SKM-1 (cell line): Measurements from ENCODE around the gene CDRT15.
"Not testable (repeated sequence)": the region's sequence is repeated elsewhere in the genome, so short reads cannot be mapped to it uniquely, and the experiment has no call there.

ENCODE experiments used
- DNase-seq: peaks from one replicate; lab custom pipeline; 2025; ENCODE audit not compliant: unreplicated experiment; lab: John Stamatoyannopoulos, UW

CDRT15 gene

GRCh38 chr17:14209215-14209614, 27.4 kb downstream of the CDRT15 start:
- no peak for DNase-seq

GRCh38 chr17:14207791-14208190, 28.9 kb downstream of the CDRT15 start:
- no peak for DNase-seq

- DNase-seq: no peak
Observed at GRCh38 chr17:14206891-14207290, 29.8 kb downstream of the CDRT15 start.

GRCh38 chr17:14205992-14206461, 30.6 kb downstream of the CDRT15 start:
- DNase-seq: no peak

- no peak for DNase-seq
Observed at GRCh38 chr17:14205380-14205779, 31.3 kb downstream of the CDRT15 start.

GRCh38 chr17:14204546-14204945, 32.1 kb downstream of the CDRT15 start:
- DNase-seq: no peak

DNA sequence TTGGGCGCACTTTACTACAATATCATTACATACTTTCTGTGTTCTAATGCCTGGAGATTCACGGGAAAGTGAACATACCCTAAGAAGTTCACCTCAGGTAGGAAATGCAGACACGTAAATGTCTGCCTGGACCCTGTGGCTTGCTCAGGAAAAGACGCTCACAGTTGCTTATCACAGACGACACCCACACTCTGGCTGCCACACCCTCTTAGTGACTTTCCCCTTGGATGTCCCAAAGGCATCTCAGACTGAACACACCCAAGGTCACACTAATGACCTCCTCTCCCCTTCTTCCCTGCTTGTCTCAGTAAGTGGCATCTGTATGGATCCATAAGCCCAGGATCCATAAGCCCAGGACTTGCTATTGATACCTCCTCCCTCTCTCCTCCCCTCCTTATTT, 32.6 kb downstream of the CDRT15 start:
- no peak for DNase-seq

DNA sequence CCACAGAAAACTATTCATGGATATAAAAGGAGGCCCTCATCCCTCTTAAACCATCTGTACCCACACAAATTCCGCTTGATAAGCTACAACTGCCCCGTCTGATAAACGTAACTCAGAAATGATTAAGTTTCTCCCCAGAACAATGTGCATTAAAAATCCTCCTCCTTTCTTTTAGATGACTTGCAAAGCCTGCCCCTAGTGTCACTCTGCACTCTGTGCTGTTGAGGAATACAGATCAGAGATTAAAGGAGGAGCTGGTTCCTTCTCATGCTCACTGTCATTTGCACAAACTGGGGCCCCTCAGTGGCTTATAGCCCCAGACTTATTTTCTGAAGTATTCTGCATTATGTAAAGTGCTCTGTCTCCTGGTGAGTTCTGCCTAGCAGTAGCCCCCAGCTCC, 33.3 kb downstream of the CDRT15 start:
- no peak for DNase-seq

- DNase-seq: no peak
Observed at GRCh38 chr17:14202388-14203166, 34.1 kb downstream of the CDRT15 start.

DNA sequence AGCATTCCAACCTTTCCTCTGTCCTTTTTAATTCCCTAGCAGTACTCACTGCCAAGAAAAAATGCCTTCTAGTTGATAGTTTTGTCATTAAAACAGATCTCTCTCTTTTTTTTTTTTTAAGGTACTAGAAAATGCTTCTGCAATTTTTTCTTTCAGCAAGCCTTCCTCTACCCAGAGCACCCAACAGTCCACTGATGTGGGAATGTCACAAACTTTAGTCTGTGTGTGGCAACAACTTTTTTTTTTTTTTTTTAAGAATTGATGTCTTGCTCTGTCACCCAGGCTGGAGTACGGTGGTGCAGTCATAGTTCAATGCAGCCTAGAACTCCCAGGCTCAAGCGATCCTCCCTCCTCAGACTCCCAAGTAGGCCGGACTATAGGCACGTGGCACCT, 34.7 kb downstream of the CDRT15 start:
- DNase-seq: no peak

DNA sequence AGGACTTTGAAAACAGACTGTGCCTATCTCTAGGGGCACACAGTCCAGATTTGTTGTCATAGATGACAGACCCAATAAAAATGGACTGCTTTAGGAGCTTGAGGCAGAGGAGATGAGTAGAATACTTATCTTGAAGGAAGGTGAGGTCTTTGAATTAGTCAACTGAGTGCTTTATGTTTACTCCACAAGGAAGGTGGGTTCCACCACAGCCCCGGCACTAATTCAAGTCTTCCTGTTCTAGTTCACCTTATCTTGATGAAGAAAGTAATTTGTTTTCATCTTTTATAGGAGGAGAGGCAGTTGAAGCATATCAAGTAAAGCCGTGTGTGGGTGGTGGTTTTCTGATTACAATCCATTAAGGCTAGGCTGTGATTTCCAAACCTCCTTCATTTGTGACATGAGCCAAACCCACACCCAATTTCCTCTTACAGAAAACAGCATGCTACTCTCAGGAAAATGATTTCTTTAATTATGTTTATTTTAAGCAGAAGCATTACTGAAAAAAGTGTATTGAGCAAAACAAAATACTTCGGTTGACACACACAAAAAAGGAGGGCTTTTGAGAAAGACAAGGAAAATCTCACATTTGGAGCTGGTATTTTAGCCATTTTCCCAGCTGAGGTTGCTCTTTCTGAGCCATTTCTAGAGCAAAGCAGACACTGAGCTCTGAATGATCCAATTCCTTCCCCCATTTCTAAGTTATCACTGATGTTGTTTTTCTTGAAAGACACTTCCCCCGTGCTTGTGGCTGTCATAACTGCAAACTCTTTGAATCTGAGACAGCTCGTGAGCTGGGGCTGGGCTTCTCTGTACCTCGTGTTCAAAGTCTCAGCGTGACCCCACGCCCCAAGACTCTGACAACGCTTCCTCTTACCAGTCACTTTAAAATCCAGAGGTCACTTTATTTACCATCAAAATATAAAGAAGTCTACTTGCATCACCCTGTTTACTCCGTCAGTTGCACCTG, 35.4 kb downstream of the CDRT15 start:
- DNase-seq: no peak

DNA sequence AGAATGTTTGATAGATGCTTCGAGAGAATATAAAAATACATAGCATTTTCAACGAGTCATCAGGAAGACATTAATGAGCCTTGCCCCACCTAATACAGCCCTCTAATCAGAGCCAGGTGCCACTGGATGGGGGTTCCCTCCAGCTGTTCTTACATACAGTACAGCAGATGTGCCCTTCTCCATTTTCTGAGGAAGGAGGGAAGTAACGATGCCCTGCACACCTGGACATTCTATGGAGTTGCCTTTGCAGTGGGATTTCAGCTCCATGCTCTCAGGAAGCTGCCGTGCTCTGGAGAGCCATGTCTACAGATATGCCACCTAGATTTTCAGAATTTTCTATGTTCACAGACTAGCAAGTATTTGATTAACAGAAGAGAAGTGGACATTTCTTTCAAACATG, 36.3 kb downstream of the CDRT15 start:
- DNase-seq: no peak

DNA sequence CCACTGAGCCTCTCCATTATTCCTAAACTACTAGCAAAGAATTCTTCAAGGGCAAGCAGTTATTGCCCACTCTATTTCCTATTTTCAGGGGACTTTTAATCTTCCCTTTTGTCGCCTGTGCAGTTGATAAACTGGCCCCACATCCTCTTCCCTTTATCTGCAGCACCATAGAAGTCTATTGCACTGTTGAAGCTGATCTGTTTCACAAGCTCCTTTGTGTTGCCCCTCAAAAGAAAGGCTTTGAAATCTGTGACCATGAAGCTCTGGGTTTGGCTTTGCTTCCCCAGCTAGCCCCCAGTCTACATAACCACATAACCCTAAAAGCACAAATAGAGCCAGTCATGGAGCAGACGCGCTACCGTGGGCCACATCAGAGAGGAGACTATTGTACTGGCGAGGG, 37.1 kb downstream of the CDRT15 start:
- DNase-seq: no peak

DNA sequence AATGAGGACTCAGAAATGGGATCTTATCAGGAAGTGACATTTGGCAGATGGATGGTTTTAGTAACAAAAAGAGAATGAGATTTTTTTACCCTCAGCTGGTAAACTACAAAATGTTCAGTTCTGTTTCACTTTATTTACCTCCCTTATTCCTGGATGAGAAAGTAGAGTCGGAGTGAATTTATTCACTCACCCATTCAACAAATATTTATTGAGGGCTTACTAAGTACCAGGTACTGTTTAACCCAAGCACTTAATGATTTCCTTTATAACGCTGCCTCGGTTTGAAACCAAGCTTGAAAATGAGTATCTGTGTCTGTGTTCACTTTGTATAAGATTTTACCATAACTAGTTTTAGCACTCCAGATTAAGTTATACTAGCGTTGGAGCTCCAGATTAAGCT, 38.1 kb downstream of the CDRT15 start:
- DNase-seq: no peak

DNA sequence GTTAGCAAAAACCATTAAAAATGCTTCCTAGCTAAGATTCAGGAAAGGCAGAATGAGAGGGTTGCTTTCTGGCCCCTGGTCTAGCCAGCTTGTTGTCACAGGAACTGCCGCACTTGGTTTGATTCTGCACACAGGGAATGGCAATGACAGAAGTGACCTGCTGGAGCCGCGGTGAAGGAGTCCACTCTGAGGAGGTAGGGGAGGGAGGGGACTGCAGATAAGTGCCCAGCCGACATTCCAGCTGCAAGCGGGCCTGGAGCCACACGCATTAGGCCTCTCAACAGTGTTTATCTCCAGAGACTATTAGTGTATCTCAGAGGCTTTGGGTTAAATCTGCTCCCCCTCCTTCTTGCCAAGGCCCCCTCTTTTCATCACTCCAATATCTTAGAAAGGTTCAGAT, 38.6 kb downstream of the CDRT15 start:
- DNase-seq: no peak

DNA sequence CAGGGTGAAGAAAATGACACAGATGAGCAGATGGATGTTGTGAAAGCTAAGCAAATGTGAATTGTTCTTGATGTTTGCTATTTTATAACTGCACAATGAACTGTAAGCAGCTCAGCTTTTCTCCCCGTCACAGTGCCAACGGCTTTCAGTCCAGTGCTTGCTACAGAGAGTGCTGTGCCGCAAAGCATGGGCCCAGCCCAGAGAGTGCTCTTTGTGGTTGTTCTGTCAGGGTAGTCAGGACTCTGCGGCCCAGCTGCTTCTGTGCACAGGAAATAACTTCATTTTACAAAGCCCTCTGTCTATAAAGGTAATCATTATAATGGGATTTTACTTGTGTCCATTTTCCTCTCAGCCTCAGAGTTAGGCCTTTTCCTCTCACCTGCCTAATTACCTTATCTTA, 39.1 kb downstream of the CDRT15 start:
- DNase-seq: no peak

- no peak for DNase-seq
Observed at GRCh38 chr17:14197057-14197456, 39.6 kb downstream of the CDRT15 start.

DNA sequence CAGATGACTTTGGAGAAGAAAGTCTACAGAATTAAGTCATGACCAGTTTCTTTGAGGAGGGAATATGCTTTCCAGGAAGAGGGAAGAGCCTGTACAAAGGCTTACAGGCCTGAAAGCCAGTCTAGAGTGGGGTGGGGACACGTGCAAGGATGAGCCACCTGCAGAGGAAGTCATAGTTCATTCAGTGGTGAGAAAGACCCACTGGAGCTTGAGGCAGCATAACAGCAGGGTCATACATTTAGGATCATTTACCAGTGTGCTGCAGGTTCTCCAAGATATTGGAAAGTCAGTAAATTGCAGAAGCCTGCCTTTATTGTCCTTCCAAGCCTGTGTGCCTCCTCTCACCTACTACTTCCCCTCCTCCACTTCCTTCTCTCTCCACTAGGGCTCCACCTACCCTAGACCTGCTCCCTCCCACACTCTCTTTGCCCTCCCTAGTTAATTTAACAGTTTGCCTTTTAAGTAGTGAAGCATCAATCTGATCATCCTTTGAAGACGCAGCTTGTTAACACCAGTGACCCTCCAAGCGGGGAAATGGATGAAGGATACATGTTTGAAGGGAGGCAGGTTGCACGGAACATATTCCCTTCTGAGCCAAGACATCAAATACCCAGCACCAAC, 40.2 kb downstream of the CDRT15 start:
- DNase-seq: peak; percentile 1

DNA sequence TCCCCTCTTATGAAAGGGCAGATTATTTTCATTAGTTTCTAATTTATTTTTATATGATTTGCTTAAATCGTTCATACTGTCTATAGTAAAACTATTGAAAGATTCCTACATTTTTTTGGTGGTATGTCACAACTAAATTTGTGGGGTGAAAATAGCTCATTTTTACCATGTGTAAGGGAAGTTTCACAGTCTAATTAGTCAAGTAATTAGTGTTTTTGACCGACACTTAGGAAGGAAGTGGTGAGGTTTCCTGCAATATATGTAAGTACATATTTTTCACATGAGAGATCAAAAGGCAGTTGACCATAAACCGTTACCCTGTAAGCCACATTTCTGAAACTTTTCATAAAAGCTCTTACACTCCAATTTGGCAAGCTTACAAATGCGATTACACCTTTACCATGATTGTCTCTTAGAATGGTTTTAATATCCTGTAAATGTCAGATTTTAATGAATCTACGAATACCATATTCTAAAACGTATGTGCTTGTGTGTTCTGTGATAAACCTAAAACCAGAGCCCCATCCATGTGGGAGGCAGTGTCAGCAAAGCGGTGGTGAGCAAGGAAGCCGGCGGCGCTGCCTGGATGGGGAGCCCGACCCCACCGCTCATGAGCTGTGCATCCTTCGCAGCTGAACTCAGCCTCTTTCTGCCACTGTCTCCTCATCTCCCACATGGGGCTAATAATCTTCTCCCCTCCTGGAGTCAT, 43.9 kb downstream of the CDRT15 start:
- DNase-seq: not testable (repeated sequence)

DNA sequence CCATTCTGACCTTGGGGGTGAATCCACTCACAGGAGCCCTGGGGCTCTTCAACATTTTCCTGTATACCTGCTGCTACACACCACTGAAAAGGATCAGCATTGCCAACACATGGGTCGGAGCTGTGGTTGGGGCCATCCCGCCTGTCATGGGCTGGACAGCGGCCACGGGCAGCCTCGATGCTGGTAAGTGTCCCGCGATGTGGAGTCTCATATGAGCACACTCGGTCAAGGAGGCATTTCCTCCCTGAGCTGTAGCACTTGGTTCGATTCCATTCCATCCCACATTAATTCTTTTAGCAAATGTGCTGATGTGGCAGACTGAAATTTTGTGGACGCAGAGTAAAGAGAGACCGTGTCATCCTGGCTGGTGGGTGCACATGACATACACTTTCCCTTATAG, 44.6 kb downstream of the CDRT15 start:
- not testable (repeated sequence) for DNase-seq

DNA sequence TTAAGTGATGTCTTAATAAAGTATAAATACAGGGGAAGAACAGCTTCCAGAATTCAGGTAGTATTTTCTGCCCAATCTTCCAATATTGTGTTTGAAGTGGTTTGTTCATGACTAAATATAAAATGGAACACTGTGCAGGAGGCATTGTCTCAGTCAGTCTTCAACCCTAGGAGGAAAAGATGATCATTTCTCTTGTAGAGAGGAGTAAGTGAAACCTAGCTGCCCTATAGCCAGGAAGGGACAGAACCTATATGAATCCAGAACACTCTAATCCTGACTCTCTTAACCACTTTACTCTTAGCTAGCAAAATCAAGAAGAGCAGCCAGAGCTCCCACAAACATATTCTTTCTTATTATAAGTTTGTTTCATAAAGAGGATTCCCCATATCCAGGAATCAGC, 45.2 kb downstream of the CDRT15 start:
- DNase-seq: not testable (repeated sequence)
